ENCODE data around the gene PPP1R3C.

DNA sequence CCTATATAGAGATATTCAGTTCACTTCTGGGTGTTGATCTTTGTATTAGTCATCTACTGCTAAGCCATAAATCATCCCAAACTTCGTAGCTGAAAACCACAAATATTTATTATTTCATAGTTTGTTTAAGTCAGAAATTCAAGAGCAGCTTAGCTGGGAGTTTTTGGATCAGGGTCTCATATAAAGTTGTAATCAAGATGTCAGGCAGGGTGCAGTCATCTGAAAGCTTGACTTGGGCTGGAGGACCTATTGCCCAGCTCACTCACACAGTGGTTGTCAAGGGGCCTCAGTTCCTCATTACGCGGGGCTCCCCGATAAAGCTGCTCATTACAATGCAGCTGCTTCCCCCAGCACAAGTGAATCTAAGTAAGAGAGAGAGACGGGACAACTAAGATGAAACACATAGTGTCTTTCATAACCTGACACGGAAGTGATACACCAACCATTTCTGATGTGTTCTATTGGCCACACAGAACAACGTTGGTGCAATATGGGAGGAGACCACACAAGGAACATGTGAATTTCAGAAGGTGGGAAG, 15.7 kb downstream of the PPP1R3C start:
- TF ChIP-seq, protein P1, sequence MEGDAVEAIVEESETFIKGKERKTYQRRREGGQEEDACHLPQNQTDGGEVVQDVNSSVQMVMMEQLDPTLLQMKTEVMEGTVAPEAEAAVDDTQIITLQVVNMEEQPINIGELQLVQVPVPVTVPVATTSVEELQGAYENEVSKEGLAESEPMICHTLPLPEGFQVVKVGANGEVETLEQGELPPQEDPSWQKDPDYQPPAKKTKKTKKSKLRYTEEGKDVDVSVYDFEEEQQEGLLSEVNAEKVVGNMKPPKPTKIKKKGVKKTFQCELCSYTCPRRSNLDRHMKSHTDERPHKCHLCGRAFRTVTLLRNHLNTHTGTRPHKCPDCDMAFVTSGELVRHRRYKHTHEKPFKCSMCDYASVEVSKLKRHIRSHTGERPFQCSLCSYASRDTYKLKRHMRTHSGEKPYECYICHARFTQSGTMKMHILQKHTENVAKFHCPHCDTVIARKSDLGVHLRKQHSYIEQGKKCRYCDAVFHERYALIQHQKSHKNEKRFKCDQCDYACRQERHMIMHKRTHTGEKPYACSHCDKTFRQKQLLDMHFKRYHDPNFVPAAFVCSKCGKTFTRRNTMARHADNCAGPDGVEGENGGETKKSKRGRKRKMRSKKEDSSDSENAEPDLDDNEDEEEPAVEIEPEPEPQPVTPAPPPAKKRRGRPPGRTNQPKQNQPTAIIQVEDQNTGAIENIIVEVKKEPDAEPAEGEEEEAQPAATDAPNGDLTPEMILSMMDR (IDR thresholded peaks at IDR 0.05), result no peak
- TF ChIP-seq POLR2A (IDR thresholded peaks at IDR 0.05), result no peak

Data from adrenal gland (tissue), 5 donors.